ENCODE data around the gene WDR82. TPM values are rescaled to one million over a fixed set of nuclear protein-coding genes. Genes with fewer than 3 reads are reported as not detected.

Gene WDR82
- total RNA-seq, 1 donor from 2014 or later, result 71.5 TPM

- intact Hi-C loops (cut with DNase I), result no loop called here
- ATAC-seq, result no peak
- DNase-seq (ENCODE audit: low spot score), result no peak
Measured at GRCh38 chr3:52310861-52311575, 32.6 kb upstream of the WDR82 start.

DNA sequence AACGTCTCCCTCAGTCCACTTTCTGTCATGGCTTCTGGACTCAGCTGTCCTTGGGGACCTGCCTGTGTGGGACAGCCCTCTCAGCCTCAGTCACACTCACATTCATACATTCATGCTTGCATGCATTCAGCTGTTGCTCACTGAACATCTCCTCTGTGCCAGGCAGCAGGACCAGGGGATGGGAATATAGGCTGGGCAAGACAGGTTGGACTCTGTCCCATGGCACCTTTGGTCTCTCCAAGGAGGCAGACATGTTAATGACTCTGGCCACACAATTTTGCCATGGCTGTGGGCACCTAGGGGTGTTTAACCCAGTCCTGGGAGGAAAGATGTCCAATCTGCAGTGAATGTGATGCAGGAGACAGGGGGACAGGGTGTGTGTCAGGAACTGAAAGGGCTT is 29.9 kb upstream of the WDR82 start:
- DNase-seq (ENCODE audit: low spot score) (no peak), ATAC-seq (no peak)
- intact Hi-C loops (cut with DNase I), result no loop called here

- intact Hi-C loops (cut with DNase I), result no loop called here
- DNase-seq (ENCODE audit: low spot score), result no peak
- no peak for ATAC-seq
Measured at GRCh38 chr3:52306978-52307377, 28.5 kb upstream of the WDR82 start.

GRCh38 chr3:52305926-52306325 is 27.5 kb upstream of the WDR82 start:
- no peak for ATAC-seq
- intact Hi-C loops (cut with DNase I), result no loop called here

DNA sequence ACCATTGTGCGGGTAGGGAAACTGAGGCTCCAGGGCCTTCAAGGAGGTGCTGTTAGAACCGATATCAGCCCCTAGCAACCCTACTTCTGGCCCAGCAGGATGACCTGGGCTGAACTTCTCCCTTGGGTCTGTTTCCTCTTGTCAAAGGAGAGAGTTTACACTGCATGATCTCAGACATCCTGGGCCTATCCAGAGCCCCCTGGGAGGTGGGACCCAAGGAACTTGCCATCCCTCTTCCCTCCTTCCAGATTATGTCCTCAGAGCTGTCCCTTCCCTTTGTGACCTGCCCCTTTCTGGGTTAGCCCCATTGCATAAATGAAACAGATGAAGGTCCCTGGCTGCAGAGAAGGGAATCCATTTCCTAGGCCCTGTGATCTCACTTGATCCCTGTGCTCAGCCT is 25.4 kb upstream of the WDR82 start:
- DNase-seq (ENCODE audit: low spot score) (no peak), ATAC-seq (no peak)
- intact Hi-C loops (cut with DNase I), result no loop called here

More at GRCh38 chr3:52305926-52306325, 27.5 kb upstream of the WDR82 start:
- no peak for DNase-seq (ENCODE audit: low spot score)

GRCh38 chr3:52302426-52303145 is 24.1 kb upstream of the WDR82 start:
- intact Hi-C loops (cut with DNase I), result no loop called here

DNA sequence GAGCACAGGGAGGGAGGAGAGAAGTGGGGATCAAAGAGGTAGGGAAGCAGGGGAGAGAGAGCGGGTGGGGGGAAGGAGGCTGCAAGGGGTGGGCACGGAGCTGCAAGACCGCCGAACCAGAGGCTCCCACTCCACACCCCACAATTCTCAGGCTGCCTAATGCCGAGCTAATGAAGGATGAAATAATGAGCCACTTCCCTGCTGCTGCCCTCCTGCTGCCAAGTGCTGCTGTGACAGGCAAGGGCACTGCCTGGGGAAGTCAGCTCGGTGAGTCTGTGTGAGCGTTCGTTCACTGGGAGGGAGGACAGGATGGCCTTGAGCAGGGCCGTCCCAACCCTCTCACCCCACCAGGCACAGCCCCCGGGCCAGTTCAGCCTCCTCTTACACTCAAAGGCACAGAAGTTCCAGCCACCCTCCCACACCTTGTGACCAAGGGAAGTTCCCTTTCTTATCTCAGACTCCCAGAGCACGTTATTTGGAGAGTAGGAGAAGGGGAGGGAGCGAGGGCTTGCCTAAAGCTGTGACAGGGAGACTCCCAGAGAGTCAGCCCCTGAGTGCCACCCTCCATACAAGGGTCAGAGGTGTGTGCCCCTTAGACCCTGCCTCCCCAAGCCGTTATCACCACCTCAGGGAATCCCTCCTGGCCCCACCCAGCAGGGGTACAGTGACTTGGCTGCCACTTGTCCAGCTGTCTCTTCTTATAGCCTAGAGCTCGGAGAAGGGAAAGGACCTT is 21.6 kb upstream of the WDR82 start:
- DNase-seq (ENCODE audit: low spot score), result no peak
- intact Hi-C loops (cut with DNase I), result no loop called here
- ATAC-seq, result peak; percentile 25

More at GRCh38 chr3:52302426-52303145, 24.1 kb upstream of the WDR82 start:
- no peak for ATAC-seq
- DNase-seq (ENCODE audit: low spot score), result no peak

GRCh38 chr3:52299247-52299878 is 20.9 kb upstream of the WDR82 start:
- DNase-seq (ENCODE audit: low spot score), result no peak

GRCh38 chr3:52298149-52299098 is 20.0 kb upstream of the WDR82 start:
- ATAC-seq, result peak; percentile 24
- DNase-seq (ENCODE audit: low spot score), result no peak
- intact Hi-C loops (cut with DNase I), result no loop called here

More at GRCh38 chr3:52299247-52299878, 20.9 kb upstream of the WDR82 start:
- intact Hi-C loops (cut with DNase I), result no loop called here
- peak; percentile 10 for ATAC-seq

GRCh38 chr3:52297242-52298148 is 19.0 kb upstream of the WDR82 start:
- intact Hi-C loops (cut with DNase I), result no loop called here
- DNase-seq (ENCODE audit: low spot score), result no peak
- ATAC-seq, result no peak

- intact Hi-C loops (cut with DNase I), result no loop called here
- ATAC-seq (no peak), DNase-seq (ENCODE audit: low spot score) (no peak)
Measured at GRCh38 chr3:52295671-52296208, 17.3 kb upstream of the WDR82 start.

DNA sequence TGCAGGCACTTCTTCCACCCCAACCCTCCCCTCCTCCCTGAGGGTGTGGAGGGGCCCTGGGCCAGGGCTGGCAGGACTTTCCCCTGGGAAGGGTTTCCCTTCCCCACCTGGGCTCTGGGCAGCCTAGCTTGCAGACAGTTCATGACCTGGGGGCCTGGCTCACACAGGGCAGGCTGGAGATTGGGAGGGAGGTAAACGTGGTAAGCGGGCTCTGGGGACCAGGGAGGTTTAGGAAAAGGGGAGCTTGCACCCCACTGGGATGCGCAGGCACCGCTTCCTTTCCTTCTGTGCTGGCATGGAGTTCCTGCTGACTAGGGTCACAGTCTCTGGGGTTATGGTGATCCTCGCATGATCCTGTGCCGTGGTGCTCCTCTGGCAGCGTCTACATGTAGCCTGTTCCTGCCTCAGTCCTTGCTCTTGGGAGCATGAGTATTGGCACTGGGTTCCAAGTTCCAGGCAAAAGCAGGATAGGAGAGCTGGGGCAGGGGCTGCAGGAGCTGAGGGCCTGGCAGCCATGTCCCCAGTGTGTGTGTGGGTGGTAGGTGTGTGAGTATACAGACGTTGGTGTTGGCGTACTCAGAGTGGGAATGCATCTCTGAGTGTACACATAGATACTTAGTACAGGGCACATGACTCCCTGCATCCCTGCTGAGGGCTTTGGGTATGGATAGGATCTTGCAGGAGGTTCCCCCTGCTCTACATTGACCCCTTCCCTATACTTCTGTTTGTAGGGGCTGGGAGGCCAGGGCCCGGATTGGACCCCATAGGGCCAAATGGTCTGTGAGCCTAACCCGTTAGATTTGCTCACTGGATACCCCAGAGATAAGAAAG is 16.1 kb upstream of the WDR82 start:
- no peak for DNase-seq (ENCODE audit: low spot score)
- intact Hi-C loops (cut with DNase I), result no loop called here
- no peak for ATAC-seq

DNA sequence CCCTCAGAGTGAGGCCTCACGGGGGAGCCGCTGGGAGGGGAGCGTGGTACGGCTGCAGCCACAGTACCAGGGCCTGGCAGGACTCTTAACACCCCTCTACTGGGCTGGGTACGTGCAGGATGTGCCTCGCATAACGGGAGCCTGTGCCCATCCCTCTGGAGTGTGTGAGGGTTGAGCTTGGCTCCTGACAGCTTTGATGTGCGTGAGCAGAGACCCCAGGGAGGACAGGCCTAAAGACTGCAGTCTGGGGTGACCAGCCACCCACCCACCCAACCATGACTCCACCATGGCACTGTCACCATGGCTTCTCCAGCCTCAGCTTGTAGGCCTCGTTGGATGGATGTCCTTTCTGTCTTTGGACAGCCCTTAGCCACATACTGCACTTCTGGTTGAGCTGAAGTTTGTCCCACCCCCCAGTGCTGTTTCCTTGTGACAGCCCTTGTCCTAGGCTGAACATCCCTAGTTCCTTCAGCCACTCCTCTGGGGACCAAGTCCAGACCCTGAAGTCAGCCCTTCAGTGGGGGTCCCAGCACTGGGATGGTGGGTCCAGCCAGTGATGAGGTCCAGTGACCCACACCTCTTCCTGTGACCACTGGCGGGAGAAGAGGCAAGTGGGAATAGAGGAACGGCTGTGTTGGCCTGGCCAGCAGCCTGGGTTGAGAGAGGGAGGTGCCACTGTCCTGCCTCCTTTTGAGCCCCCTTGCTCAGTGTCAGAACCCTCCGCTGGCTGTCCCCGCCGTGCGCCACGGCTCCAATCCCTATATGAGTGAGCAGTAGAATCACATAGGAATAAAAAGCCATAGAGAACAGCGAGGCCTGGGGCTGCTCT is 15.3 kb upstream of the WDR82 start:
- intact Hi-C loops (cut with DNase I), result no loop called here
- no peak for DNase-seq (ENCODE audit: low spot score)
- no peak for ATAC-seq

- DNase-seq (ENCODE audit: low spot score), result no peak
- intact Hi-C loops (cut with DNase I), result no loop called here
Measured at GRCh38 chr3:52292247-52293065, 14.0 kb upstream of the WDR82 start.

More at GRCh38 chr3:52292247-52293065, 14.0 kb upstream of the WDR82 start:
- no peak for ATAC-seq
